ENCODE measurements around the gene MEIG1. TPM values are rescaled to one million over a fixed set of nuclear protein-coding genes. Genes with fewer than 3 reads are reported as not detected.
"Not testable (repeated sequence)": the region's sequence is repeated elsewhere in the genome, so short reads cannot be mapped to it uniquely, and the experiment has no call there.

Gene MEIG1
- total RNA-seq, 2 donors from 2014 or later: 0.48 TPM; not detected in 1

GRCh38 chr10:14989552-14989951 is 30.4 kb downstream of the MEIG1 start:
- H3K27ac Mint-ChIP-seq; H3K36me3 Mint-ChIP-seq (ENCODE audit: low read depth); ATAC-seq (replicated peaks); H3K27me3 Mint-ChIP-seq; H3K9me3 Mint-ChIP-seq: not testable (repeated sequence)
- Mint-ChIP-seq H3K4me3 (peak overlapping the region; percentile 50), H3K4me1 (peaks cover 16% of the 10 kb centered on the region)

DNA sequence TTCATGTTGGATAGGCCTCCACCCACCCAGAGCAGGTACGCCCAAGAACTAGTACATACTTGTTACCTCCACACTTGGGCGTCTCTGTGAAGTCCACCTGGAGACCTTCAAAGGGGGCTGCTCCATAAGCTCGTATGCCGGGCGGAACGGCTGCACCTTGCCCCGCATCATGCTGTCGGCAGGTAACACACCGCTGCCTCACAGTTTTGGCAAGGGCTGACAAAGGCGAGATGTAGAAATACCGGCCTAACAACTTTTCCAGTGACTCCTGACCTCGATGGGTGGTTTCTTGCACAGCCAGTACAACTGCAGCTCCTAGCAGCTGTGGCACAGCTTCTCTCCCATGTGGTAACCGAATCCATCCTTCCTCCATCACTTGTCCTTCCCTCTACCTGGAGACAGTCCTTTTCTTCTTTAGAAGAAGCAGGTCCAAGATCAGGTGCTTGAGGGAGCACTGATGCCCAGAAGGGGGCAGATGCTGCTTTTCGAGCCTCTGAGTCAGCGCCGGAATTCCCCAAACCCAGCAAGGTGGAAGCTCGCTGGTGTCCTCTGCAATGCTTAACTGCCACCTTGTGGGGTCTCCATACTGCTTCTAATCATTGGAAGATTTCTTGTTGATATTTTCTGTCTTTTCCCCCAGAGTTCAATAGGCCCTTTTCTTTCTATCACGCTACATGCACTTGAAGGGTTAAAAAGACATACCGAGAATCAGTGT is 32.0 kb downstream of the MEIG1 start:
- not testable (repeated sequence) for H3K36me3 Mint-ChIP-seq (ENCODE audit: low read depth); H3K27me3 Mint-ChIP-seq; H3K9me3 Mint-ChIP-seq; ATAC-seq (replicated peaks)
- Mint-ChIP-seq H3K4me3 (peak overlapping the region; percentile 52), H3K4me1 (peaks cover 16% of the 10 kb centered on the region), H3K27ac (peak overlapping the region; percentile 71)

GRCh38 chr10:14992336-14992735 is 33.1 kb downstream of the MEIG1 start:
- H3K27ac Mint-ChIP-seq; H3K27me3 Mint-ChIP-seq; ATAC-seq (replicated peaks); H3K9me3 Mint-ChIP-seq; H3K36me3 Mint-ChIP-seq (ENCODE audit: low read depth): not testable (repeated sequence)
- Mint-ChIP-seq H3K4me1 (peaks cover 16% of the 10 kb centered on the region), H3K4me3 (peak overlapping the region; percentile 52)

DNA sequence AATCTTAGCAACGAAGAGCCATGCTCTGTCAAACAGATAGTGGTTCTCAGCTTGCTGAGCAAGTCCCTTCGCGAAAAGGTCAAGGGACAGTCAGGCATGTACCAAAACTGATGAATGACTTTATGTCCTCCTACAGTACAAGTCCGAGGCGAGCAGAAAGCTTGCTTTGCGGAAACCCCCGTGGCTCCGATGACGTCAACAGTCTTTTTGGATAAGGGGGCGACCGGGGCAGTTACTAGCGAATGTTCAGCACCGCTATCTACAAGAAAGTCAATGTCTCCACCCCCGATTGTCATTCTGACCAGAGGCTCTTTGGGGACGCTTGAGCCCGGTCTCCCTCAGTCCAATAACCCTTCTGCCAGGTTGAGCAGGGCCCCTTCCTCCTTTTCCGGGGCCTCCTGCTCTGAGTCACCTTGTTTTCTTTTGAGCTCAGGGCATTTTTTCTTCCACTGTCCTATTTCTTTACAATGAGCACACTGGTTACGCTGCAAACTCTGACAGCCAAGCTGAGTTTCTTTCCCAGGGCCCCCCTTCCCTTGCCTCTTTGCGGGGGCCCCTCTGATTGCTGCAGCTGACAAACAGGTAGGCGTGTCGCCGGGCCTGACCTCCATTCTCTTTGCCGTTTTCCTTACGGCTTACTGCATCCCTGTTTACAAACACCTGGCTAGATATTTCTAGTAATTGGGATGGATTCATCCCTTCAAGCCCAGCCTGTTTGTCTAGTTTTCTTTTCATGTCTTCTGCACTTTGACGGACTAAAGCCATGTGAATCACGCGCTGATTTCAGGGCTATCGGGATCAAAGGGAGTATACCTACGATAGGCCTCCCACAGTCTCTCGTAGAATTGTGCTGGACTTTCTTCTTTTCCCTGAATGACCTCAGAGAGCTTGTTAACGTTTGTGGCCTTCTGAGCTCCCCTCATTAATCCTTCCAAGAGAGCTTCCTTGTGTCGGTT is 34.6 kb downstream of the MEIG1 start:
- not testable (repeated sequence) for H3K27me3 Mint-ChIP-seq; ATAC-seq (replicated peaks); H3K9me3 Mint-ChIP-seq; H3K36me3 Mint-ChIP-seq (ENCODE audit: low read depth)
- Mint-ChIP-seq H3K4me1 (peaks cover 16% of the 10 kb centered on the region), H3K27ac (peak overlapping the region; percentile 31), H3K4me3 (peak overlapping the region; percentile 52)

DNA sequence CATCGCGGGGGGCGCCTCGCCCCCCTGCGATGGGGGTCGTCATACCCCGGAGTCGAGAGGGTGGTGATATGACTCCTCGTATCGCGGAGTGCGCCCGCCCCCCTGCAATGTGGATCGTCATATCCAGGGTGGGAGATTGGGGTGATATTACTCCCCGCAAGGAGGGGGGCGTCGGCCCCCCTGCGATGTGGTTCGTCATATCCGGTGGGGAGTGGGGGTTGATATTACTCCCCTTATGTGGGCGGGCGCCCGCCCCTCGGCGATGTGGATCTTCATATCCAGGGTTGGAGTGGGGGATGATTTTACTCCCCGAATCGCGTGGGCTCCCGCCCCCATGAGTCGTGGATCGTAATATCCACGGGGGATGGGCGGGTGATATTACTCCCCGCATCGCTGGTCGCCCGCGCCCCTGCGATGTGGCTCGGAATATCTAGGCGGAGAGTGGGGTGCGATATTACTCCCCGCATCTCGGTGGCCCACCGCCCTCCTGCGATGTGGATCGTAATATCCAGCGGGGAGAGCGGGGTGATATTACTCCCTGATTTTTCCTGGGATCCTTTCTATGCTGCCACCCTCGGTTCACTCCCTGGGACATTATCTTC is 36.9 kb downstream of the MEIG1 start:
- H3K4me3 Mint-ChIP-seq: no peak overlapping the region
- H3K27me3 Mint-ChIP-seq: no peaks in the 10 kb centered on the region
- ATAC-seq (replicated peaks): no peak
- H3K27ac Mint-ChIP-seq: no peak overlapping the region
- H3K4me1 Mint-ChIP-seq: peaks cover 10% of the 10 kb centered on the region
- H3K36me3 Mint-ChIP-seq (ENCODE audit: low read depth): no peaks in the 10 kb centered on the region
- no peaks in the 10 kb centered on the region for H3K9me3 Mint-ChIP-seq

GRCh38 chr10:15013530-15013929 is 54.3 kb downstream of the MEIG1 start:
- not testable (repeated sequence) for H3K9me3 Mint-ChIP-seq; H3K27ac Mint-ChIP-seq; H3K36me3 Mint-ChIP-seq (ENCODE audit: low read depth); H3K27me3 Mint-ChIP-seq; H3K4me1 Mint-ChIP-seq; H3K4me3 Mint-ChIP-seq; ATAC-seq (replicated peaks)

DNA sequence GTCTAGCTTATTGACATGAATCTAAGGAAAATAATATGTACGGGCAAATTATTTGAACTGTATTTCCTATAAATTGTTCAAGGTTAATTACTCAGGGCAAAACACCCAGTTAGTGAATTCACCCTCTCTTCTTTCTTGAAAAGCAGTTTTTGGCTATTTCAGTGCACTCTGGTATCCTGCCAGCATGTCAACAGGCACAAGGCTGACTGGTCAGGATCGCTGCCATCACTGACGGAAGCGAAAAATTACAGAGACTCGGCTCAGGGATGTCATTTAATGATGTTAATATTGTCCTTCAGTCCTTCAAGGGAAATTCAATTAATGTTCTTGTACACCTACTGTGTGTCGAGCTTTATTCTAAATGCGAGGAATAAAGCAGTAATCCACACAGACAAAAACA is 56.3 kb downstream of the MEIG1 start:
- Mint-ChIP-seq H3K27me3 (no peaks in the 10 kb centered on the region), H3K9me3 (no peaks in the 10 kb centered on the region), H3K27ac (no peak overlapping the region), H3K4me1 (no peaks in the 10 kb centered on the region), H3K4me3 (no peak overlapping the region), H3K36me3 (ENCODE audit: low read depth) (no peaks in the 10 kb centered on the region)
- no peak for ATAC-seq (replicated peaks)

- not testable (repeated sequence) for H3K4me3 Mint-ChIP-seq; H3K4me1 Mint-ChIP-seq; H3K27ac Mint-ChIP-seq; H3K27me3 Mint-ChIP-seq; H3K9me3 Mint-ChIP-seq; H3K36me3 Mint-ChIP-seq (ENCODE audit: low read depth)
- peak; percentile 70 for ATAC-seq (replicated peaks)
These were observed 61.8 kb downstream of the MEIG1 start for GRCh38 chr10:15020966-15021365.

Other genes with a start within 250 kb of the MEIG1 start
- 100 to 1,000 TPM; 143 to 188 TPM for gene FAM107B, start 184.5 kb upstream of the MEIG1 start, total RNA-seq
- gene CDNF, start 121.4 kb upstream of the MEIG1 start, total RNA-seq: 1 to 10 TPM in 1 of 2 donors, under 1 TPM in 1; 0.58 to 1.5 TPM
- 10 to 100 TPM; 23.3 to 40.9 TPM for gene HSPA14, start 121.1 kb upstream of the MEIG1 start, total RNA-seq
- gene MSANTD7, start 121.1 kb upstream of the MEIG1 start, total RNA-seq: 10 to 100 TPM; 15.7 to 23.4 TPM
- gene SUV39H2, start 80.5 kb upstream of the MEIG1 start, total RNA-seq: 10 to 100 TPM; 24.0 to 38.4 TPM
- gene DCLRE1C, start 5.3 kb upstream of the MEIG1 start, total RNA-seq: 10 to 100 TPM; 16.5 to 20.1 TPM
- 1 to 10 TPM; 1.3 to 6.6 TPM for gene OLAH, start 84.6 kb downstream of the MEIG1 start, total RNA-seq
- gene ACBD7, start 129.4 kb downstream of the MEIG1 start, total RNA-seq: 1 to 10 TPM; 1.5 to 3.1 TPM
- 10 to 100 TPM in 1 of 2 donors, 1 to 10 TPM in 1; 9.3 to 18.3 TPM for gene RPP38, start 138.0 kb downstream of the MEIG1 start, total RNA-seq
- gene NMT2, start 209.3 kb downstream of the MEIG1 start, total RNA-seq: 10 to 100 TPM; 18.4 to 35.6 TPM